ENCODE measurements around the gene DOC2B.
"Not testable (repeated sequence)": the region's sequence is repeated elsewhere in the genome, so short reads cannot be mapped to it uniquely, and the experiment has no call there.

Gene DOC2B

DNA sequence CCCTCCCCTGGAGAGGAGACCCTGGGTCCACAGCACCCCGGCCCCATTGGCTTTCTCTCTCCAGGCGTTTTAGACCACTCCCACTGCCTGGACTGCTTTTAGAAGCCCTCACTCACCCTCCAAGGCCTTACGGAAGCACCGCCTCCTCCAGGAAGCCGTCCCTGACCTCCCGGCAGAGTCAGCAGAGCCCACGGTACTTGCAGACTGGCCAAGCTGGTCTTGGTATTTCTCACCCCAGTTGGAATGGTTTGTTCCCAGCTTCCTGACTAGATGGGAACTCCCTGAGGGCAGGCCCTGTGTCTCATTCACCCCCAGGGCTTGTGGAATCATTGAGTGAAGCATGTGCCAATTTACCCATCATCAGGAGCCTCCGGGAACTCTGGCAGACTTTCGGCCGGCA lies 34.9 kb downstream of the DOC2B start:
- TF ChIP-seq POLR2AphosphoS5 (IDR thresholded peaks at IDR 0.05; ENCODE audit: low read depth, low read length) (no peak), TAF1 (IDR thresholded peaks at IDR 0.05; ENCODE audit: borderline replicate concordance, low read depth, low read length) (no peak), POLR2A (IDR thresholded peaks at IDR 0.05; ENCODE audit: low read depth, low read length) (no peak)
- no peak for DNase-seq (ENCODE audit: insufficient read length)
- FAIRE-seq: no peak

DNA sequence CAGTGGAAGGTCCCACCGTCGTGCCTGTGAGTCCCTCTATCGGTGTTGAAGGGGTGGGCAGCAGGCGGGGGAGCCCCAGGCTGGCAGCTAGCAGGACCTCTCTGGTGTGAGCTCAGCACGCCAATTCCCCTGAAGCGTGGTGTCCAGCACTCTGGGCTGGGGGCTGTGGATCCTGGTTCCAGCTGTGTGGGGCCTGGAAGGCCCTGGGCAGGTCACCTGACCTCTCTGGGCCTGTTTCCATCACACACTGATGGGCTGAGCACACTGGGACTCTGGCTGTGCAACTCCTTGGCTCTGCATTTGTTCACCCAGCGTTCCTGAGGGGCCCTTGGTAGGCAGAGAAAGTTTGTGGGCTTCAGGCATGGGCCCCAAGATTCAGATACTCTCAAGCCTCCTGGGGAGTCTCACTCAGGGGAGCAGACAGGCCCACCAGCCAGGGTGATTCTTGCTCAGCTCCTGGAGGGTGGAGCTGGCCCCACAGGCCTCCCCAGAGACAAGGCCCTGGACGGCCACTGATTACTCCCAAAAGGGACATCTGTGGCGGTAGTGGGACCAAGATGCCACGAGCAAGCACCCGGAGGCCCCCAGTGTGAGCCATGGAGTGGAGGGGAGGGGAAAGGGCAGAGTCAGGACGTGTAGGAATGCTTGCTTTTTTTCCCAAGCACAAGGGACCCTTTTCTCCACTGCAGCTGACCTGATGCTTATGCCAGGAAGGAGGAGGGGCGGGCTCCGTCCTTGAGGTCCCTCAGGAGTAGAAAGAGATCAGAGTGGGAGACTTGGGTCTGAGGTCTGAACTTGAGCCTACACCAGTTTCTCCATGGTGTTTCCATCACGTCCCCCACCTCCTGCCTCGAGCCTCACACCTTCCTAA lies 35.5 kb downstream of the DOC2B start:
- no peak for FAIRE-seq
- no peak for DNase-seq (ENCODE audit: insufficient read length)
- TF ChIP-seq POLR2A (IDR thresholded peaks at IDR 0.05; ENCODE audit: low read depth, low read length) (no peak), POLR2AphosphoS5 (IDR thresholded peaks at IDR 0.05; ENCODE audit: low read depth, low read length) (no peak), TAF1 (IDR thresholded peaks at IDR 0.05; ENCODE audit: borderline replicate concordance, low read depth, low read length) (no peak)

DNA sequence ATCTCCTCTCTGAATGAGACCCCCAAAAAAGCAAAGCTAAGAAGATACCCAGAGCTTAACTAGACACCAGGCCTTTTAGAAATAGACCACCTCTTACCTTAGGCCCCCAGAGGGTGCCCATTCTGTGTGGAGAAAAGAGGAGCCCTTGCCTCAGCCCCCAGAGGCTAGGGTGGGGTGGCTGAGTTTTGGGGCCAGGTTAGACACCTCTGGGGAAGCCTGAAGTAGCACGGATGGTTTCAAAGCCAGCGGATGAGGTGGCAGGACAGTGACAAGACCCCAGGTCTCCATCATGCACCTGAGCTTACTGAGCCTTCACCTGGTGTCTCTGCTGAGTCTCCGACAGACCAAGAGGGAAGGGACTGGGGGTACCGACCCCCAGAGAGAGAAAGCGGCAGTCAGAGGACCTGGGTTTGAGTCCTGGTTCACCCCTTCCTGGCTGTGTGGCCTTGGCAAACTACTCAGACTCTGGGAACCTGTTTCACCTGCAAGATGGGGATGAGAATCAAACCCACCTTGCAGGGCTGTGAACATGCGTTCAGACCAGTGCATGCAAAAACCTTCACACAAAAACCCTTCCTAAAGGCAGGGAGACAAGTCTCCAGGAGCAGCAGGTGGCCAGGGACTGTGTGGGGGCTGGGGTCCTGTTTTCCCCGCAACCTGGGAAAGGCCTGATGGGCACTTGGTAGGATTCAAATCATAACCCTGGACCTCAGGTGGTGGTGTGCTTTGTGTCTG lies 36.3 kb downstream of the DOC2B start:
- TF ChIP-seq POLR2A (IDR thresholded peaks at IDR 0.05; ENCODE audit: low read depth, low read length) (no peak), TAF1 (IDR thresholded peaks at IDR 0.05; ENCODE audit: borderline replicate concordance, low read depth, low read length) (no peak), POLR2AphosphoS5 (IDR thresholded peaks at IDR 0.05; ENCODE audit: low read depth, low read length) (no peak)
- DNase-seq (ENCODE audit: insufficient read length): no peak
- no peak for FAIRE-seq

DNA sequence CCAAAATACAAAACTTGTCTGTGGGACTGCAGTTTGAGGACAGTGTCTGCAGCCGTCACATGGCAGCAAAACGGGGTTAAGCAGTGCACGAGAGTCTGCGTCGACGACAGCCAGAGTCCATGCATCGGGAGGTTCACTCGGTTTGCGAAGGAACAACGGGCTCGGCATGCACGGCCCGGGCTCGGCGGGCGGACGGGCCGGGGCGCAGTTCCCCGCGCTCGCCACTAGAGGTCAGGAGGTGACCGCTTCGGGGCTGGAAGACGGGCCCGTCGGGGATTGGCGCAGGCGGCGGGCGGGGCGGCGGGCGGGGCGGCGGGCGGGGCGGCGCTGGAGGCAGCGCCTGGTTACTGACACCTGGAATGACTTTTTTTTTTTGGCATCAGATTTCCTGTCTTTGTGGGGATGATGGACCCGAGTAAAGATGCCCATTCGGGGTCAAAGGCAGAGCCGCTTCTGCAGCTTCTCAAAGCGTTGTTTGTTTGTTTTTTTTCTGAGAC lies 37.6 kb downstream of the DOC2B start:
- DNase-seq (ENCODE audit: insufficient read length): peak; percentile 95
- no peak for FAIRE-seq
- no peak for TF ChIP-seq TAF1 (IDR thresholded peaks at IDR 0.05; ENCODE audit: borderline replicate concordance, low read depth, low read length)
- no peak for TF ChIP-seq POLR2A (IDR thresholded peaks at IDR 0.05; ENCODE audit: low read depth, low read length)
- no peak for TF ChIP-seq POLR2AphosphoS5 (IDR thresholded peaks at IDR 0.05; ENCODE audit: low read depth, low read length)

DNA sequence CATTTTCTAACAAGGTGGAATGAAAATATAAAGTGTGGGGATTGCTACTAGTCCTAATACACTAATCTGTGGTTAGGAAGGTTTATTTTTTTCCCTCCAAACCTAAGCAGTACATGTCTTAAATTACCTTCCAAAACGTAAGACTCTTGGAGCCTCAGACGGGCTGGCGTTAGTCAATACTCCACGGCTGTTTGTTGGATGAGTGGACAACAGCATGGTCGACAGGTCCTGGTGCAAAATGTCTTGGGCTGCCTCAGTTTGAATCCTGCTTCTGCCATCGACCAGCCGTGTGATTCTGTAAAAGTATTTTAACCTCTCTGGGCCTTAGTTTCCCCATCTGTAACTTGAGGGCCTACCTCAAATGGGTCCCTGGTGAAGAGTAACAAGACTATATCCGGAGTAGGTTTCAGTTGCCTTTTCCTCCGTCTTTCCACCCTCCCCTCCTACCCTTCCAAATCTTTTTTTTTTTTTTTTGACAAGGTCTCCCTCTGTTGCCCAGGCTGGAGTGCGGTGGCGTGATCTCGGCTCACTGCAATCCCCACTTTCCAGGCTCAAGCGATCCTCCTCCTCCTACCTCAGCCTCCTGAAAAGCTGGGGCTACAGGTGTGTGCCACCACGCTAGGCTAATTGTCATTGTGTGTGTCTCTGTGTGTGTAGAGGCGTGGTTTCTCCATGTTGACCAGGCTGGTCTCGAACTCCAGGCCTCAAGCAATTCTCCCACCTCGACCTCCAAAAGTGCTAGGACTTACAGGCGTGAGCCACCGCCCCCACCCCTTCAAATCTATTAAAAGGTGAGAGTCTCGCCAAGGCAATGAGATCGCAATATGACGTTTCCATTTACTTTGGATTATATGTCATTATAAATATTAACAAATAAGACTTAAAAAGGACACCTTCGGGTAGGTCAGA lies 38.3 kb downstream of the DOC2B start:
- FAIRE-seq (no peak), DNase-seq (ENCODE audit: insufficient read length) (no peak)
- no peak for TF ChIP-seq POLR2A (IDR thresholded peaks at IDR 0.05; ENCODE audit: low read depth, low read length)
- TF ChIP-seq TAF1 (IDR thresholded peaks at IDR 0.05; ENCODE audit: borderline replicate concordance, low read depth, low read length): no peak
- no peak for TF ChIP-seq POLR2AphosphoS5 (IDR thresholded peaks at IDR 0.05; ENCODE audit: low read depth, low read length)

DNA sequence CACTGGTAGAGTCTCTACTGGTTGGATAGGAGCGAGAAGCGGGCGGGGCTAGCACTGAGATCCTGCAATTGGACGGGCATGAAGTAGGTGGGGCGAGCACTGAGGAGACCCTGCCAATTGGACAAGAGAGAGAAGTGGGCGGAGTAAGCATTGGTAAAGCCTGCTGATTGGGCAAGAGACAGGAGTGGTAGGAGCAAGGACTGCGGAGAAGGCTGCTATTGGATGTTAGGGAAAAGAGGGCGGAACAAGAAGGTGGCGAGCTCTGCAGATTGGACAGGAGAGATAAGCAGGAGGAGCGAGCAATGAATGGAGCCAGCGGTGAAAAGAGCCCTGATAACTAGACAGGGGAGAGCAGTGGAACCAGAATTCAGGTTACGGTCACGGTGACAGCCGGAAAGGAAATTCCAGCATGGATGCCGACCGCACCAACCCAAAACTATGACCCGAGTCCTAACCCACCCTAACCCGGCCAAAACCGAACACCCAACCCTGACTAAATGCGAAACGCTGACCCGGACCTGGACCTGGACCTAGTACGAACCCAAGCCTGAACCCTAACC lies 39.3 kb downstream of the DOC2B start:
- no peak for FAIRE-seq
- TF ChIP-seq POLR2A (IDR thresholded peaks at IDR 0.05; ENCODE audit: low read depth, low read length): no peak
- TF ChIP-seq TAF1 (IDR thresholded peaks at IDR 0.05; ENCODE audit: borderline replicate concordance, low read depth, low read length): no peak
- no peak for TF ChIP-seq POLR2AphosphoS5 (IDR thresholded peaks at IDR 0.05; ENCODE audit: low read depth, low read length)
- DNase-seq (ENCODE audit: insufficient read length): no peak

DNA sequence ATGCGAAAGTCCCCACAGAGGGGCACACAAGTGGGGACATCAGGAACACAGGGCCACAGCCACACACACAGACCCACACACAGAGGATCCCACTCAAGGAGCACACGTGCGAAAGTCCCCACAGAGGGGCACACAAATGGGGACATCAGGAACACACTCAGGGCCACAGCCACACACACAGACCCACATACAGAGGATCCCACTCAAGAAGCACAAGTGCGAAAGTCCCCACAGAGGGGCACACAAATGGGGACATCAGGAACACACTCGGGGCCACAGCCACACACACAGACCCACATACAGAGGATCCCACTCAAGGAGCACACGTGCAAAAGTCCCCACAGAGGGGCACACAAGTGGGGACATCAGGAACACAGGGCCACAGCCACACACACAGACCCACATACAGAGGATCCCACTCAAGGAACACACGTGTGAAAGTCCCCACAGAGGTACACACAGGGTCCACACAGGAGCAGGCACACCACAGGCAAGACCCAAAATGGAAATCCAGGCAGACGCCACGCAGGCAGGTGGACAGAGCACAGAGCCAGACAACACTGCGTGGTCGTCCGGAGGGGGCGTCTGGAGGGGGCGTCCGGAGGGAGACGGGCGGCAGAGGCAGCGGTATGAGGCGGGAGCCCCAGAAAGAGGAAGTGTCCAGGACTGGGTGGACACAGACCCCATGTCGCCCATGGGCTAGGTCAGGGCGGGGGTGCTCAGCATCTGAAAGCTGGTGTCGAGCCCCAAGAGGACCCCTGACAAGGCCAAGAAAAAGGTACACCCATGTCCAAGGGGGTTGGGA lies 41.8 kb downstream of the DOC2B start:
- FAIRE-seq; DNase-seq (ENCODE audit: insufficient read length): not testable (repeated sequence)

DNA sequence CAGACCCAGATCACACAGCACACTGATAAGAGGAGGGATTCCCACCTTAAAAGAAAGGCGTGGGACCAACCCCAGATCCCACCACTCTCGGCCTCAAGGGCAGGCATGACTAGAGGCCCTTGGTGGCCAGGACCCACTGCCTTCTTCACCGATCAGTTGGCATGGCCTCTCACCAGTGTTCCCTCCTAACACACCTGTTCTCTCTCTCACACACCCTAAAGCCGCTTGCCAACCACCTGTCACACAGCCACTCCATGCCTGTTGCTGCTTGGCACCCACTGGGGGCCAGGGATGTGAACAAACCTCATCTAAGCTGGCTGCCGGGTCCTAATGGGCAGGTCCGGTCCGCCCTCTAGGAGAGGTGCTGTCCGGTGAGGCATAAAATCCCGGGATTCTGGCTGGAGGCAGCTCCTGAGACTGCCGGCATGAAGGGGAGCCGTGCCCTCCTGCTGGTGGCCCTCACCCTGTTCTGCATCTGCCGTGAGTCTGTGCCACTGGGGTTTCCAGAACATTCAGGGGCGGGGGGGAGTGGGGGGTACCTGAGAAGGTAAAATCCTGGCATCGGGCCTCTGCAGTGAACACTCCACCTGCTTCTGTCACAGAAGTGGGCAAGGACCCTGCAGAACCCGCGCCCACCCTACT lies 44.2 kb downstream of the DOC2B start, which contains the start of gene SCGB1C2:
SCGB1C2 (plus strand) TSS at position 404 of the 642 bp plus-strand sequence; CDS start at position 426, 22 bp downstream.
- DNase-seq (ENCODE audit: insufficient read length); FAIRE-seq: not testable (repeated sequence)

DNA sequence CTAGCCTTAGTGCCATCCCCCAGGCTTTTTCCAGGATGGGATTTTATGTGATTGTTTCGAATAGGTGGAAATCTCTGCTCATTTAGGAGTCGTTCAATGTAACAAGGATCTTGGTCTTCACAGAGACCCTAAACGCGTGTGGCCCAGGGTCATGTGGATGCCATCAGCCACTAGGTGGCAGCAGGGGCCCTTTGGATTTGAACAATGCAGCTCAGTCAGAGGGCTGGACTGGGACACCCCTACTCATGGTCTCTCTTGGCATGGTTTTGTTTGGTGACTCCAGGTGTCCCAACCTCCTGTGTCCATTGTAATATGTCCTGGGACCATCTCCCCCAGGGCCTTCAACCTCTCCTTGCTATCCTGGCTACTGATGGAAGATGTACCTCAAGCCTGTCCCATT lies 44.9 kb downstream of the DOC2B start:
- not testable (repeated sequence) for FAIRE-seq; DNase-seq (ENCODE audit: insufficient read length)

DNA sequence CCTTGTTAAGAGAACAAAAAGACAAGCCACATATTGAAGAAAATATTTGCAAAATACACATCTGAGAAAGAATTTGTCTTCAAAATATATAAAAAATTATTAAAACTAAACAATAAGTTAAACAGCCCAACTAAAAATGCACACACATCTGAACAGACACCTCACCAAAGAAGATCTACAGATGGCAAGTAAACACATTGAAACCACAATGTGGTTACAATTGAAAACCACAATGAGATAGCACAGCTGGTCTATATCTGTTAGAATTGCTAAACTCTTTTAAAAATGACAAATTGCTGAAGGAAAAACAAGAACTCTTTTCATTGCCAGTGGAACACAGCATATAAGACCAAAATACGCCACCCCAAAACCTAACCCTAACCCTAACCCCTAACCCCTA lies 45.6 kb downstream of the DOC2B start:
- not testable (repeated sequence) for DNase-seq (ENCODE audit: insufficient read length); FAIRE-seq

DNA sequence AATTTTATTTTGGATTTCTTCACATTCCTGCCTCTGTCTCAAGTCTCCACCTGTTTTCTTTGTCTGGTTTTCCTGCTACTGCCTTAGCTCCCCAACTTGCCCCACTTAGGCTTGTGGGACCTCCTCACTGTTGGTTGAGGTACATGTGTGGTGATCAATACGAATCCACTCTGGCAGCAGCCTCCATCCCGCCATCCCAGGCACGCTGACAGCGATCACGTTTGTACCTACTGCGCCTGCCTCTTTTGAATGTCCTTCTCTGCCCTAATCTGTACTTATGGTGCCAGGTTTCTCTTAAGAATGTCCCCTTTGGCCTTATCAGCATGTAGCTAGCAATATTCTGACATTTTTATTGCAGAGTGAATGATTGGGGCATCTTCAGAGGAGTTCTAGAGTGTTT lies 46.4 kb downstream of the DOC2B start:
- FAIRE-seq; DNase-seq (ENCODE audit: insufficient read length): not testable (repeated sequence)

DNA sequence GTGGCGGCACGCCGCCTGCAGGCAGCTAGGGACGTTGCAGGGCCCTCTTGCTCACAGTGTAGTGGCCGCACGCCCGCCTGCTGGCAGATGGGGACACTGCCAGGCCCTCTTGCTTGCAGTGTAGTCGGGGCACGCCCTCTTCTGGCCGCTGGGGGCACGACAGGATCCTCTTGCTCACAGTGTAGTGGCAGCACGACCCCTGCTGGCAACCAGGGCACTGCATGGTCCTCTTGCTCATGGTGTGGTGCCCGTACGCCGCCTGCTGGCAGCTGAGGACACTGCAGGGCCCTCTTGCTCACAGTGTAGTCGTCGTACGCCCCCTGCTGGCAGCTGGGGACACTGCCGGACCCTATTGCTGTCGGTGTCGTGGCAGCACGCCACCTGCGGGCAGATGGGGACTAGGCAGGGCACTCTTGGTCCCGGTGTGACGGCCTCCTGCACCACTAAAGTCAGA lies 47.1 kb downstream of the DOC2B start:
- DNase-seq (ENCODE audit: insufficient read length); FAIRE-seq: not testable (repeated sequence)

DNA sequence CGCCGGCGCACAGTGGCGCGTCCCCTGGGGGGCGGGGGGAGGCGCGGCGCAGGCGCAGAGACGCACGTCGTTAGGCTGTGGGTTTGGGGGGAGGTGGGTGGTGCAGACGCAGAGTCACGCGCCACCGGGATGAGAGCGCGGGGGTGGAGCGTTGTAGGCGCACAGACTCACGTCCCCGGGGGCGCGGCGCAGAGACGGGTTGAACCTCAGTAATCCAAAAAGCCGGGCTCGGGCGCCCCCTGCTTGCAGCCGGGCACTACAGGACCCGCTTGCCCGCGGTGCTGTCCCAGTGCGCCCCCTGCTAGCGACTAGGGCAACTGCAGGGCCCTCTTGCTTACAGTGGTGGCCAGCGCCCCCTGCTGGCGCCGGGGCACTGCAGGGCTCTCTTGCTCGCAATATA lies 47.5 kb downstream of the DOC2B start:
- FAIRE-seq: not testable (repeated sequence)

DNA sequence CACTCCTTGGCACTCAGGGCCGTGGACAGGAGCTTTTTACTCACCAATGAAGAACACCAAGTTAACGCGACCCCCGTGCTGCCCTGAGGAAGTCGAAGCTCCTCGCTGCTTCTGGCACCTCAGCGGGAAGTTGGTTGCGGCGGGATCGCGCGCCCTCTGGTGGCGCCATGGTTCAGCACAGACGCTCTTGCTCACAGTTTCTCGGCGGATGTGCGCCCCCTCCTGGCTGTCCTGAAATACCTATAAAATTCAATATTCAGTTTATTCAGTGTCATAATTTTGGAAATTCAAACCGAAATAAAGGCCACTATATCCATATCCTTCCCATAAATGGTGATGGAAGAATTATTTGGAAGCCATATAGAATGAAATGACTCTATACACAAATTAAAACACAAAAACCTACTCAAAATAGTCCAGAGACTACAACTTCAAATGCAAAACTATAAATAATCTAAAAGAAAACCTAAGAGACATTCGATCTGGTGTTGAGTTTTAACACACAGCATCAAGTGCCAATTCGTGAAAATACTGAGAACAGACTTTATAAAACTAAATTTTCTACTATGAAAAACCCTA lies 63.0 kb downstream of the DOC2B start:
- not testable (repeated sequence) for DNase-seq (ENCODE audit: insufficient read length); FAIRE-seq

More for the DNA sequence above, 47.5 kb downstream of the DOC2B start:
- DNase-seq (ENCODE audit: insufficient read length): not testable (repeated sequence)

DNA sequence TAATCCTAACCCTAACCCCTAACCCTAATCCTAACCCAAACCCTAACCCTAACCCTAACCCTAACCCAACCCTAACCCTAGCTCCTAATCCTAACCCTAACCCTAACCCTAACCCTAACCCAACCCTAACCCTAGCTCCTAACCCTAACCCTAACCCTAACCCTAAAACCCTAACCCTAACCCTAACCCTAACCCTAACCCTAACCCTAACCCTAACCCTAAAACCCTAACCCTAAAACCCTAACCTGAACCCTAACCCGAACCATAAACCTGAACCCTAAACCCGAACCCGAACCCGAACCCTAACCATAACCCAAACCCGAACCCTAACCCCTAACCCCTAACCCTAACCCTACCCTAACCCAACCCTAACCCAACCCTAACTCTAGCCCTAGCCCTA lies 68.3 kb downstream of the DOC2B start:
- not testable (repeated sequence) for FAIRE-seq; DNase-seq (ENCODE audit: insufficient read length)
